Measurements from ENCODE around the gene OSGIN1.

OSGIN1 gene

GRCh38 chr16:83990492-83990891 lies 37.5 kb downstream of the OSGIN1 start:
- Histone ChIP-seq H3K9ac (ENCODE audit: low read length) (no peak overlapping the region), H3K4me1 (ENCODE audit: control insufficient read depth, low read depth, low read length) (no peaks in the 10 kb centered on the region), H3K27ac (ENCODE audit: low read depth, low read length) (no peak overlapping the region), H2BK15ac (replicated peaks; ENCODE audit: low read depth) (no peak overlapping the region), H3K79me2 (ENCODE audit: control insufficient read depth, insufficient read depth, low read length) (no peaks in the 10 kb centered on the region), H3K79me1 (ENCODE audit: low read length) (no peaks in the 10 kb centered on the region), H3K23ac (ENCODE audit: low read length) (no peak overlapping the region), H4K8ac (ENCODE audit: low read depth, low read length) (no peak overlapping the region), H3K36me3 (ENCODE audit: control insufficient read depth, insufficient read depth, low read length) (no peaks in the 10 kb centered on the region), H3K27me3 (ENCODE audit: insufficient read depth, low read length, poor library complexity) (no peaks in the 10 kb centered on the region), H2BK120ac (ENCODE audit: low read depth, low read length) (no peak overlapping the region), H3K56ac (ENCODE audit: low read length) (no peak overlapping the region), H2BK5ac (ENCODE audit: low read length) (no peak overlapping the region), H3K18ac (ENCODE audit: low read length) (no peak overlapping the region), H2AK5ac (ENCODE audit: low read length) (no peak overlapping the region), H3K4me3 (ENCODE audit: low read length) (no peak overlapping the region), H3K4ac (ENCODE audit: low read depth, low read length) (no peak overlapping the region), H4K5ac (ENCODE audit: low read length) (no peak overlapping the region), H3K4me2 (ENCODE audit: low read length) (no peak overlapping the region)
- no peak for DNase-seq
- WGBS (ENCODE audit: extremely low coverage, insufficient coverage, low lambda C conversion rate): no CpG with 5 or more reads among the region's 11 CpGs

GRCh38 chr16:83992624-83993023 lies 39.6 kb downstream of the OSGIN1 start:
- Histone ChIP-seq H4K5ac (ENCODE audit: low read length) (no peak overlapping the region), H2BK15ac (replicated peaks; ENCODE audit: low read depth) (no peak overlapping the region), H3K23ac (ENCODE audit: low read length) (no peak overlapping the region), H3K4me3 (ENCODE audit: low read length) (no peak overlapping the region), H2AK5ac (ENCODE audit: low read length) (no peak overlapping the region), H3K79me2 (ENCODE audit: control insufficient read depth, insufficient read depth, low read length) (no peaks in the 10 kb centered on the region), H2BK5ac (ENCODE audit: low read length) (no peak overlapping the region), H3K79me1 (ENCODE audit: low read length) (no peaks in the 10 kb centered on the region), H3K56ac (ENCODE audit: low read length) (no peak overlapping the region), H3K36me3 (ENCODE audit: control insufficient read depth, insufficient read depth, low read length) (no peaks in the 10 kb centered on the region), H3K4ac (ENCODE audit: low read depth, low read length) (no peak overlapping the region), H4K8ac (ENCODE audit: low read depth, low read length) (no peak overlapping the region), H3K27ac (ENCODE audit: low read depth, low read length) (no peak overlapping the region), H3K9ac (ENCODE audit: low read length) (no peak overlapping the region), H3K27me3 (ENCODE audit: insufficient read depth, low read length, poor library complexity) (no peaks in the 10 kb centered on the region), H3K4me2 (ENCODE audit: low read length) (no peak overlapping the region), H2BK120ac (ENCODE audit: low read depth, low read length) (no peak overlapping the region), H3K4me1 (ENCODE audit: control insufficient read depth, low read depth, low read length) (no peaks in the 10 kb centered on the region), H3K18ac (ENCODE audit: low read length) (no peak overlapping the region)
- no peak for DNase-seq
- no CpG with 5 or more reads among the region's 6 CpGs for WGBS (ENCODE audit: extremely low coverage, insufficient coverage, low lambda C conversion rate)

GRCh38 chr16:83994087-83994486 lies 41.0 kb downstream of the OSGIN1 start:
- Histone ChIP-seq H3K18ac (ENCODE audit: low read length) (no peak overlapping the region), H3K23ac (ENCODE audit: low read length) (no peak overlapping the region), H3K4me3 (ENCODE audit: low read length) (no peak overlapping the region), H3K9ac (ENCODE audit: low read length) (no peak overlapping the region), H3K4me1 (ENCODE audit: control insufficient read depth, low read depth, low read length) (no peaks in the 10 kb centered on the region), H2BK5ac (ENCODE audit: low read length) (no peak overlapping the region), H3K36me3 (ENCODE audit: control insufficient read depth, insufficient read depth, low read length) (no peaks in the 10 kb centered on the region), H2BK15ac (replicated peaks; ENCODE audit: low read depth) (no peak overlapping the region), H4K5ac (ENCODE audit: low read length) (no peak overlapping the region), H3K79me1 (ENCODE audit: low read length) (no peaks in the 10 kb centered on the region), H3K4me2 (ENCODE audit: low read length) (no peak overlapping the region), H2BK120ac (ENCODE audit: low read depth, low read length) (no peak overlapping the region), H4K8ac (ENCODE audit: low read depth, low read length) (no peak overlapping the region), H2AK5ac (ENCODE audit: low read length) (no peak overlapping the region), H3K4ac (ENCODE audit: low read depth, low read length) (no peak overlapping the region), H3K27me3 (ENCODE audit: insufficient read depth, low read length, poor library complexity) (no peaks in the 10 kb centered on the region), H3K27ac (ENCODE audit: low read depth, low read length) (no peak overlapping the region), H3K79me2 (ENCODE audit: control insufficient read depth, insufficient read depth, low read length) (no peaks in the 10 kb centered on the region), H3K56ac (ENCODE audit: low read length) (no peak overlapping the region)
- peak; percentile 36 for DNase-seq
- WGBS (ENCODE audit: extremely low coverage, insufficient coverage, low lambda C conversion rate): no CpG with 5 or more reads among the region's 8 CpGs

- H3K27me3 ChIP-seq (ENCODE audit: insufficient read depth, low read length, poor library complexity): no peaks in the 10 kb centered on the region
- no CpG with 5 or more reads among the region's 13 CpGs for WGBS (ENCODE audit: extremely low coverage, insufficient coverage, low lambda C conversion rate)
- no peak overlapping the region for H3K9ac ChIP-seq (ENCODE audit: low read length)
- no peak overlapping the region for H2BK5ac ChIP-seq (ENCODE audit: low read length)
- H2AK5ac ChIP-seq (ENCODE audit: low read length): no peak overlapping the region
- no peak overlapping the region for H3K4me3 ChIP-seq (ENCODE audit: low read length)
- H3K79me1 ChIP-seq (ENCODE audit: low read length): no peaks in the 10 kb centered on the region
- H2BK15ac ChIP-seq (replicated peaks; ENCODE audit: low read depth): no peak overlapping the region
- no peak overlapping the region for H3K56ac ChIP-seq (ENCODE audit: low read length)
- no peak overlapping the region for H3K4me2 ChIP-seq (ENCODE audit: low read length)
- no peaks in the 10 kb centered on the region for H3K36me3 ChIP-seq (ENCODE audit: control insufficient read depth, insufficient read depth, low read length)
- H2BK120ac ChIP-seq (ENCODE audit: low read depth, low read length): no peak overlapping the region
- no peak overlapping the region for H3K4ac ChIP-seq (ENCODE audit: low read depth, low read length)
- DNase-seq: no peak
- H3K27ac ChIP-seq (ENCODE audit: low read depth, low read length): no peak overlapping the region
- H3K79me2 ChIP-seq (ENCODE audit: control insufficient read depth, insufficient read depth, low read length): no peaks in the 10 kb centered on the region
- H4K5ac ChIP-seq (ENCODE audit: low read length): no peak overlapping the region
- H4K8ac ChIP-seq (ENCODE audit: low read depth, low read length): no peak overlapping the region
- H3K18ac ChIP-seq (ENCODE audit: low read length): no peak overlapping the region
- H3K23ac ChIP-seq (ENCODE audit: low read length): no peak overlapping the region
- no peaks in the 10 kb centered on the region for H3K4me1 ChIP-seq (ENCODE audit: control insufficient read depth, low read depth, low read length)
These were observed 41.7 kb downstream of the OSGIN1 start for GRCh38 chr16:83994703-83995102.

GRCh38 chr16:83995754-83996153 lies 42.7 kb downstream of the OSGIN1 start:
- H3K4ac ChIP-seq (ENCODE audit: low read depth, low read length): no peak overlapping the region
- peak; percentile 88 for DNase-seq
- no peak overlapping the region for H3K27ac ChIP-seq (ENCODE audit: low read depth, low read length)
- no peak overlapping the region for H3K56ac ChIP-seq (ENCODE audit: low read length)
- H2BK15ac ChIP-seq (replicated peaks; ENCODE audit: low read depth): no peak overlapping the region
- no peak overlapping the region for H2AK5ac ChIP-seq (ENCODE audit: low read length)
- no peak overlapping the region for H2BK120ac ChIP-seq (ENCODE audit: low read depth, low read length)
- no peak overlapping the region for H3K9ac ChIP-seq (ENCODE audit: low read length)
- H3K4me2 ChIP-seq (ENCODE audit: low read length): no peak overlapping the region
- no peak overlapping the region for H3K23ac ChIP-seq (ENCODE audit: low read length)
- no peak overlapping the region for H4K5ac ChIP-seq (ENCODE audit: low read length)
- H3K36me3 ChIP-seq (ENCODE audit: control insufficient read depth, insufficient read depth, low read length): no peaks in the 10 kb centered on the region
- no peak overlapping the region for H3K18ac ChIP-seq (ENCODE audit: low read length)
- H3K27me3 ChIP-seq (ENCODE audit: insufficient read depth, low read length, poor library complexity): no peaks in the 10 kb centered on the region
- H2BK5ac ChIP-seq (ENCODE audit: low read length): no peak overlapping the region
- H3K4me3 ChIP-seq (ENCODE audit: low read length): no peak overlapping the region
- no peaks in the 10 kb centered on the region for H3K79me2 ChIP-seq (ENCODE audit: control insufficient read depth, insufficient read depth, low read length)
- WGBS (ENCODE audit: extremely low coverage, insufficient coverage, low lambda C conversion rate): no CpG with 5 or more reads among the region's 21 CpGs
- no peaks in the 10 kb centered on the region for H3K79me1 ChIP-seq (ENCODE audit: low read length)
- no peaks in the 10 kb centered on the region for H3K4me1 ChIP-seq (ENCODE audit: control insufficient read depth, low read depth, low read length)
- H4K8ac ChIP-seq (ENCODE audit: low read depth, low read length): no peak overlapping the region

GRCh38 chr16:83996481-83997252 lies 43.6 kb downstream of the OSGIN1 start:
- H3K27me3 ChIP-seq (ENCODE audit: insufficient read depth, low read length, poor library complexity): no peaks in the 10 kb centered on the region
- no peak overlapping the region for H4K5ac ChIP-seq (ENCODE audit: low read length)
- no peak overlapping the region for H2AK5ac ChIP-seq (ENCODE audit: low read length)
- no peaks in the 10 kb centered on the region for H3K79me2 ChIP-seq (ENCODE audit: control insufficient read depth, insufficient read depth, low read length)
- no peak overlapping the region for H3K9ac ChIP-seq (ENCODE audit: low read length)
- no peak overlapping the region for H3K4me3 ChIP-seq (ENCODE audit: low read length)
- DNase-seq: peak; percentile 24
- H3K79me1 ChIP-seq (ENCODE audit: low read length): no peaks in the 10 kb centered on the region
- no peak overlapping the region for H3K18ac ChIP-seq (ENCODE audit: low read length)
- no peak overlapping the region for H3K23ac ChIP-seq (ENCODE audit: low read length)
- H2BK5ac ChIP-seq (ENCODE audit: low read length): no peak overlapping the region
- no peak overlapping the region for H4K8ac ChIP-seq (ENCODE audit: low read depth, low read length)
- no peak overlapping the region for H3K4me2 ChIP-seq (ENCODE audit: low read length)
- no peak overlapping the region for H3K27ac ChIP-seq (ENCODE audit: low read depth, low read length)
- WGBS (ENCODE audit: extremely low coverage, insufficient coverage, low lambda C conversion rate): no CpG with 5 or more reads among the region's 15 CpGs
- no peak overlapping the region for H2BK120ac ChIP-seq (ENCODE audit: low read depth, low read length)
- no peak overlapping the region for H3K56ac ChIP-seq (ENCODE audit: low read length)
- no peaks in the 10 kb centered on the region for H3K36me3 ChIP-seq (ENCODE audit: control insufficient read depth, insufficient read depth, low read length)
- H3K4ac ChIP-seq (ENCODE audit: low read depth, low read length): no peak overlapping the region
- no peak overlapping the region for H2BK15ac ChIP-seq (replicated peaks; ENCODE audit: low read depth)
- no peaks in the 10 kb centered on the region for H3K4me1 ChIP-seq (ENCODE audit: control insufficient read depth, low read depth, low read length)

Measured in mesendoderm (in vitro differentiated cells).